Naive thymus-derived CD4-positive, alpha-beta T cell (primary cell): ENCODE results near the gene SMURF1. TPM values are rescaled to one million over a fixed set of nuclear protein-coding genes. Genes with fewer than 3 reads are reported as not detected.
A peak's percentile ranks its signal among the peaks of the same experiment; 100 is the strongest.

Experiments
- ATAC-seq: fragments of 150-1000 bp; cut with Tn5 transposase; 2 replicates; pipeline ENCODE4 v1.10.0; 2021; ENCODE audit warnings: mild to moderate bottlenecking, moderate library complexity
- CTCF ChIA-PET: fragments of 350-600 bp; sonication (Branson Sonifier 250); formaldehyde crosslinking; loops from one replicate; lab custom pipeline; 2021; ENCODE audit warnings: antibody characterized with exemption; lab: Charles Lee
- POLR2A ChIA-PET: fragments of 350-600 bp; sonication (Branson Sonifier 250); formaldehyde crosslinking; loops from one replicate; lab custom pipeline; 2021; ENCODE audit warnings: antibody characterized with exemption, inconsistent platforms; lab: Charles Lee
- DNase-seq, 9 donors: peaks; one replicate each; pipeline versions ENCODE4 v3.0.0 to v3.0.0-alpha.2; 2020 to 2022; ENCODE audit warnings: mixed read lengths in 1 of 9
- H3K27ac ChIP-seq: one replicate; pipeline ENCODE4 v1.7.0; 2013; ENCODE audit warnings: mild to moderate bottlenecking, low read depth, low read length, moderate library complexity
- H3K27me3 ChIP-seq, 2 donors: one replicate each; pipeline ENCODE4 v1.7.0; 2013; ENCODE audit warnings: low read length in 2 of 2, mild to moderate bottlenecking in 2 of 2, moderate library complexity in 2 of 2; ENCODE audit not compliant: control insufficient read depth in 2 of 2, insufficient read depth in 2 of 2
- H3K36me3 ChIP-seq, 3 experiments: 1 replicate in 2 of 3; 2 replicates in 1 of 3; pipeline ENCODE4 v1.7.0; 2013; ENCODE audit warnings: low read length in 3 of 3, mild to moderate bottlenecking in 3 of 3, moderate library complexity in 1 of 3; ENCODE audit not compliant: insufficient read depth in 3 of 3, control insufficient read depth in 2 of 3
- H3K4me1 ChIP-seq, 2 donors: one replicate each; pipeline ENCODE4 v1.7.0; 2013; ENCODE audit warnings: low read length in 2 of 2, mild to moderate bottlenecking in 2 of 2, moderate library complexity in 1 of 2; ENCODE audit not compliant: control insufficient read depth in 2 of 2, insufficient read depth in 2 of 2
- H3K4me3 ChIP-seq: 2 replicates; pipeline ENCODE4 v1.7.0; 2013; ENCODE audit warnings: mild to moderate bottlenecking, low read length
- H3K9me3 ChIP-seq, 3 experiments: 1 replicate in 2 of 3; 2 replicates in 1 of 3; pipeline ENCODE4 v1.7.0; 2013; ENCODE audit warnings: low read length in 3 of 3; ENCODE audit not compliant: control insufficient read depth in 2 of 3
- H3K27ac Mint-ChIP-seq, 9 donors: one replicate each; pipeline ENCODE4 v1.8.0; 2020 to 2022; ENCODE audit warnings: mixed read lengths in 9 of 9, mild to moderate bottlenecking in 8 of 9, moderate library complexity in 5 of 9, inconsistent platforms in 2 of 9
- H3K27me3 Mint-ChIP-seq, 5 donors: one replicate each; pipeline ENCODE4 v1.8.0; 2021 to 2022; ENCODE audit warnings: mixed read lengths in 5 of 5, mild to moderate bottlenecking in 1 of 5
- H3K36me3 Mint-ChIP-seq, 5 donors: one replicate each; pipeline ENCODE4 v1.8.0; 2020 to 2022; ENCODE audit warnings: mixed read lengths in 5 of 5, mild to moderate bottlenecking in 3 of 5, inconsistent platforms in 1 of 5
- H3K4me1 Mint-ChIP-seq, 7 donors: one replicate each; pipeline ENCODE4 v1.8.0; 2020 to 2022; ENCODE audit warnings: mixed read lengths in 7 of 7, mild to moderate bottlenecking in 3 of 7, inconsistent platforms in 1 of 7
- H3K4me3 Mint-ChIP-seq, 10 donors: one replicate each; pipeline ENCODE4 v1.8.0; 2020 to 2022; ENCODE audit warnings: mild to moderate bottlenecking in 10 of 10, mixed read lengths in 10 of 10, moderate library complexity in 6 of 10, inconsistent platforms in 2 of 10
- H3K9me3 Mint-ChIP-seq, 11 donors: one replicate each; pipeline ENCODE4 v1.8.0; 2020 to 2022; ENCODE audit warnings: mixed read lengths in 11 of 11, mild to moderate bottlenecking in 4 of 11, inconsistent platforms in 1 of 11, moderate library complexity in 1 of 11
- intact Hi-C, 2 donors: fragments of 100-400 bp; cut with micrococcal nuclease; formaldehyde crosslinking; loops; one replicate each; pipeline ENCODE4 v1.15.1; 2023
- polyA plus RNA-seq, 2 donors: library from polyadenylated mRNA; unstranded; fragments of 300-500 nt; fragmentation: Illumina TruSeq; gene quantifications; one replicate each; pipeline ENCODE4 v1.2.3, GENCODE V29; 2021
- total RNA-seq, 6 experiments: library from RNA in 5 of 6; stranded (reverse) in 5 of 6; gene quantifications; 1 replicate in 5 of 6; 2 replicates in 1 of 6; pipeline ENCODE4 v1.2.3 and lab custom pipeline; 2021 to 2026

SMURF1 gene
- total and polyA plus RNA-seq, 7 experiments from 2014 or later = 1.3 to 26.4 (median 20.4) TPM

- peaks cover 14 to 47% (median 41%) of the 10 kb centered on the region in 7 donors for H3K4me1 Mint-ChIP-seq
Observed at GRCh38 chr7:99099499-99100077, 44.3 kb downstream of the SMURF1 start.

GRCh38 chr7:99098824-99099498 lies 44.9 kb downstream of the SMURF1 start:
- Mint-ChIP-seq H3K27ac (no peak overlapping the region), H3K27me3 (no peaks in the 10 kb centered on the region), H3K36me3 (peaks cover 8 to 55% (median 49%) of the 10 kb centered on the region in 5 donors), H3K4me1 (peaks cover 10 to 47% (median 42%) of the 10 kb centered on the region in 7 donors), H3K4me3 (no peak overlapping the region), H3K9me3 (peaks cover 0 to 41% (median 14%) of the 10 kb centered on the region in 11 donors)
- H3K9me3 ChIP-seq = no peaks in the 10 kb centered on the region
- ChIA-PET CTCF (no interaction called here), POLR2A (interaction anchor here (1.1 kb wide), 1 partner anchor 22 kb away, joined by 3 read pairs; no protein-coding TSS in a partner anchor)
- DNase-seq = no peak
- H3K27ac ChIP-seq = no peak overlapping the region
- intact Hi-C loops = no loop called here
- no peak overlapping the region for H3K4me3 ChIP-seq
- no peaks in the 10 kb centered on the region for H3K36me3 ChIP-seq
- no peaks in the 10 kb centered on the region for H3K27me3 ChIP-seq
- H3K4me1 ChIP-seq = peaks cover 0 to 5% of the 10 kb centered on the region in 2 donors
- ATAC-seq = no peak

More at GRCh38 chr7:99099499-99100077, 44.3 kb downstream of the SMURF1 start:
- Mint-ChIP-seq H3K27ac (no peak overlapping the region), H3K4me3 (peak overlapping the region in 1 of 10 donors; percentile 12), H3K36me3 (peaks cover 8 to 58% (median 49%) of the 10 kb centered on the region in 5 donors), H3K27me3 (no peaks in the 10 kb centered on the region), H3K9me3 (peaks cover 0 to 41% (median 14%) of the 10 kb centered on the region in 11 donors)
- ChIA-PET POLR2A (interaction anchor here (1.1 kb wide), 1 partner anchor 39 kb away, joined by 3 read pairs; no protein-coding TSS in a partner anchor), CTCF (no interaction called here)
- no peak overlapping the region for H3K27ac ChIP-seq
- intact Hi-C loops = no loop called here
- no peaks in the 10 kb centered on the region for H3K36me3 ChIP-seq
- H3K4me1 ChIP-seq = peaks cover 0 to 5% of the 10 kb centered on the region in 2 donors
- no peak for DNase-seq
- H3K27me3 ChIP-seq = no peaks in the 10 kb centered on the region
- no peak overlapping the region for H3K4me3 ChIP-seq
- H3K9me3 ChIP-seq = no peaks in the 10 kb centered on the region
- no peak for ATAC-seq

GRCh38 chr7:99098286-99098823 lies 45.6 kb downstream of the SMURF1 start:
- Histone ChIP-seq H3K27me3 (no peaks in the 10 kb centered on the region), H3K9me3 (no peaks in the 10 kb centered on the region), H3K4me1 (peaks cover 0 to 5% of the 10 kb centered on the region in 2 donors), H3K27ac (no peak overlapping the region), H3K36me3 (no peaks in the 10 kb centered on the region), H3K4me3 (no peak overlapping the region)
- Mint-ChIP-seq H3K4me3 (no peak overlapping the region), H3K27ac (no peak overlapping the region), H3K36me3 (peaks cover 8 to 51% (median 49%) of the 10 kb centered on the region in 5 donors), H3K4me1 (peaks cover 9 to 44% (median 39%) of the 10 kb centered on the region in 7 donors), H3K27me3 (no peaks in the 10 kb centered on the region), H3K9me3 (peaks cover 0 to 41% (median 14%) of the 10 kb centered on the region in 11 donors)
- ChIA-PET CTCF (no interaction called here), POLR2A (interaction anchor here (1.1 kb wide), 1 partner anchor 22 kb away, joined by 3 read pairs; no protein-coding TSS in a partner anchor)
- intact Hi-C loops = no loop called here
- DNase-seq = no peak
- no peak for ATAC-seq

GRCh38 chr7:99097730-99098129 lies 46.2 kb downstream of the SMURF1 start:
- POLR2A ChIA-PET = interaction anchor here (0.5 to 1.1 kb wide), 2 partner anchors 23 to 816 kb away, joined by 3 read pairs; no protein-coding TSS in a partner anchor
- Histone ChIP-seq H3K4me1 (peaks cover 0 to 5% of the 10 kb centered on the region in 2 donors), H3K27me3 (no peaks in the 10 kb centered on the region), H3K27ac (no peak overlapping the region), H3K36me3 (no peaks in the 10 kb centered on the region), H3K4me3 (no peak overlapping the region), H3K9me3 (no peaks in the 10 kb centered on the region)
- no peak for DNase-seq
- H3K27ac Mint-ChIP-seq = no peak overlapping the region
- peaks cover 0 to 41% (median 14%) of the 10 kb centered on the region in 11 donors for H3K9me3 Mint-ChIP-seq
- peaks cover 8 to 51% (median 46%) of the 10 kb centered on the region in 5 donors for H3K36me3 Mint-ChIP-seq
- no peaks in the 10 kb centered on the region for H3K27me3 Mint-ChIP-seq
- no peak for ATAC-seq
- CTCF ChIA-PET = no interaction called here
- H3K4me1 Mint-ChIP-seq = peaks cover 8 to 45% (median 38%) of the 10 kb centered on the region in 7 donors
- peak overlapping the region in 1 of 10 donors; percentile 27 for H3K4me3 Mint-ChIP-seq
- intact Hi-C loops = no loop called here

GRCh38 chr7:99096124-99096887 lies 47.6 kb downstream of the SMURF1 start:
- H3K4me3 Mint-ChIP-seq = peak overlapping the region in 2 of 10 donors; percentile 0 to 29
- H3K9me3 ChIP-seq = no peaks in the 10 kb centered on the region
- ChIA-PET CTCF (no interaction called here), POLR2A (no interaction called here)
- no peaks in the 10 kb centered on the region for H3K36me3 ChIP-seq
- no peak overlapping the region for H3K27ac Mint-ChIP-seq
- peaks cover 0 to 5% of the 10 kb centered on the region in 2 donors for H3K4me1 ChIP-seq
- DNase-seq (no peak), ATAC-seq (no peak)
- peaks cover 8 to 54% (median 46%) of the 10 kb centered on the region in 5 donors for H3K36me3 Mint-ChIP-seq
- H3K27ac ChIP-seq = no peak overlapping the region
- H3K4me1 Mint-ChIP-seq = peaks cover 7 to 56% (median 51%) of the 10 kb centered on the region in 7 donors
- H3K4me3 ChIP-seq = no peak overlapping the region
- H3K27me3 ChIP-seq = no peaks in the 10 kb centered on the region
- H3K27me3 Mint-ChIP-seq = no peaks in the 10 kb centered on the region
- intact Hi-C loops = no loop called here
- peaks cover 0 to 41% (median 14%) of the 10 kb centered on the region in 11 donors for H3K9me3 Mint-ChIP-seq

GRCh38 chr7:99095698-99096097 lies 48.2 kb downstream of the SMURF1 start:
- intact Hi-C loops = no loop called here
- Histone ChIP-seq H3K36me3 (no peaks in the 10 kb centered on the region), H3K4me1 (peaks cover 0 to 5% of the 10 kb centered on the region in 2 donors), H3K9me3 (no peaks in the 10 kb centered on the region), H3K4me3 (no peak overlapping the region), H3K27ac (no peak overlapping the region), H3K27me3 (no peaks in the 10 kb centered on the region)
- H3K9me3 Mint-ChIP-seq = peaks cover 0 to 40% (median 14%) of the 10 kb centered on the region in 11 donors
- H3K27ac Mint-ChIP-seq = no peak overlapping the region
- no peak for DNase-seq
- POLR2A ChIA-PET = no interaction called here
- H3K4me3 Mint-ChIP-seq = no peak overlapping the region
- H3K27me3 Mint-ChIP-seq = no peaks in the 10 kb centered on the region
- no peak for ATAC-seq
- peaks cover 8 to 49% (median 42%) of the 10 kb centered on the region in 5 donors for H3K36me3 Mint-ChIP-seq
- H3K4me1 Mint-ChIP-seq = peaks cover 7 to 60% (median 54%) of the 10 kb centered on the region in 7 donors
- CTCF ChIA-PET = no interaction called here
